ENCODE results near the gene EHD3. TPM values are rescaled to one million over a fixed set of nuclear protein-coding genes. Genes with fewer than 3 reads are reported as not detected.
A peak's percentile ranks its signal among the peaks of the same experiment; 100 is the strongest.

EHD3 gene
- total and polyA plus RNA-seq, 2 of the 4 experiments (the other 2 are of a cell fraction) = 29.1 to 39.8 TPM

DNA sequence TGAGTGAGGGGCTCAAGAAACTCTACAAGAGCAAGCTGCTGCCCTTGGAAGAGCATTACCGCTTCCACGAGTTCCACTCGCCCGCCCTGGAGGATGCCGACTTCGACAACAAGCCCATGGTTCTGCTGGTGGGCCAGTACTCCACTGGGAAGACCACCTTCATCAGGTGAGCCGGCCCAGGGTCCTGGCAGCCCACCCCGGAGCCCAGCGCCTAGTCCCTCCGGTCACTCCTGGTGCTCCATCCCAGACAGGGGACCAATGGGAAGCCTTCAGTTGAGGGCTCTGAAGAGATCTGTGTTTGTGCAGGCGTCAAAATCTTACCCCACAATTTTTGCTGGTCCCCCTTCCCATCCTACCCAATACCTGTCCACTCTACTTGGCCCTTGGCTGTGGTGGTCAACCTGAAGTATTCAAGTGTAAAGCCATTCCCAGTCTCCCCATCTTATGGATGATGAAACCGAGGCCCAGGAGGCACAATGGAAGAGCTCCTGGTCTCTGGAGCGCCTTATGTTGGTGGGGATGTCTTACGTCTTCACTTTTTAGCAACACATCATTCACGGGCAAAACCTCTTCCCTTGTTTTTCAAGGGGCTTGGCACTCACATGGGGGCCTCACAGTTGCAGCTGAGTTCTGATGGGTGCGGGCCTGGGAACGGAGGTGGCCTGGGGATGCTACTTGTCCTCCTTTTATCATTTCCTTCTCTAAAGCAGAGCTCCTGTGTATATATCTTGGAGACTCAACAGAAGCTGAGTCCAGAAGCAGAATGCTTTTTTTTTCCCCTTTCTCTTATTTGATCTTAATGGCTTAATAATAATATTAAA lies 941 bp downstream of the EHD3 start:
- CTCF ChIA-PET = interaction anchor here (0.8 to 1.1 kb wide), 3 partner anchors 98 to 523 kb away, joined by 4 to 7 read pairs (median 4); no protein-coding TSS in a partner anchor
- peak overlapping the region; percentile 56 for H3K27ac ChIP-seq (ENCODE audit: insufficient read depth, low read length)

More for the DNA sequence above, 941 bp downstream of the EHD3 start:
- Histone ChIP-seq H3K14ac (replicated peaks; ENCODE audit: low read depth, low read length) (peak overlapping the region; percentile 43; the same call in 1 of the 2 replicates), H2AFZ (replicated peaks; ENCODE audit: low read length, poor library complexity) (peak overlapping the region; percentile 86), H2BK5ac (ENCODE audit: low read depth, low read length, poor library complexity, severe bottlenecking) (no peak overlapping the region), H3K9me3 (ENCODE audit: control insufficient read depth, insufficient read depth, low read length) (no peaks in the 10 kb centered on the region), H3K18ac (ENCODE audit: low read depth, low read length) (no peak overlapping the region), H2BK15ac (ENCODE audit: low read depth, low read length) (no peak overlapping the region; the same call in 2 of the 3 replicates), H3K9me1 (ENCODE audit: insufficient read depth, low read length) (peaks cover 18% of the 10 kb centered on the region; the same call in 1 of the 2 replicates), H4K91ac (ENCODE audit: insufficient read depth, low read depth, low read length) (0 out of 2 replicates have a peak overlapping the region, but pooled peaks have one; percentile 58), H3K9ac (ENCODE audit: low read depth, low read length) (peak overlapping the region; percentile 70), H4K8ac (ENCODE audit: low read depth in 2 of 2, low read length in 2 of 2) (peak overlapping the region; percentile 59 to 87; a peak in 2 of 4 replicates), H3K27me3 (ENCODE audit: control insufficient read depth, insufficient read depth, low read length) (peaks cover 3% of the 10 kb centered on the region; the same call in 1 of the 2 replicates), H3K4me3 (ENCODE audit: insufficient read depth, low read depth, low read length) (peak overlapping the region; percentile 76), H3K4me1 (ENCODE audit: control insufficient read depth, insufficient read depth, low read length) (peaks cover 8% of the 10 kb centered on the region; the same call in 1 of the 2 replicates), H3K36me3 (ENCODE audit: control insufficient read depth, insufficient read depth, low read length) (no peaks in the 10 kb centered on the region), H3K4ac (ENCODE audit: low read depth, low read length) (peak overlapping the region; percentile 48; the same call in 1 of the 2 replicates), H4K5ac (ENCODE audit: low read depth, low read length) (peak overlapping the region; percentile 22; the same call in 1 of the 2 replicates), H3K4me2 (ENCODE audit: low read depth, low read length) (peak overlapping the region; percentile 67), H2BK120ac (ENCODE audit: low read depth, low read length) (peak overlapping the region; percentile 16; the same call in 1 of the 2 replicates), H3K56ac (ENCODE audit: extremely low read depth, insufficient read depth, low read length) (peak overlapping the region; percentile 27; the same call in 1 of the 2 replicates), H4K20me1 (ENCODE audit: insufficient read depth, low read length) (peaks cover 18% of the 10 kb centered on the region), H2AK9ac (replicated peaks; ENCODE audit: low read depth, low read length, poor library complexity) (peak overlapping the region; percentile 90), H2BK20ac (ENCODE audit: low read depth, low read length) (no peak overlapping the region), H3K79me1 (ENCODE audit: low read depth in 1 of 2, low read length in 2 of 2) (peaks cover 12 to 41% of the 10 kb centered on the region in 2 experiments), H3K23ac (ENCODE audit: low read depth, low read length) (peak overlapping the region; percentile 28; the same call in 1 of the 2 replicates), H2AK5ac (ENCODE audit: low read depth, low read length) (peak overlapping the region; percentile 75; the same call in 1 of the 2 replicates)
- 19% methylated on average over 3 of the region's 17 CpGs; no CpG with 5 or more reads in 1 of the 2 experiments for WGBS, 2 experiments (ENCODE audit: extremely low coverage in 2 of 2, insufficient read length in 1 of 2)
- POLR2A ChIA-PET (ENCODE audit: unreplicated experiment) = no interaction called here
- DNase-seq (no peak), ATAC-seq (ENCODE audit: low read depth) (no peak)
- no TSS peak for BruUV-seq (replicated peaks)
- dilution Hi-C loops (cut with HindIII; ENCODE audit: low sequenced_read_pairs, unreplicated experiment) (no loop called here), intact Hi-C loops (cut with micrococcal nuclease) (loop anchor here (1.0 to 5.0 kb wide), 3 partner anchors 83 to 287 kb away; no protein-coding TSS in a partner anchor), in situ Hi-C loops (cut with MboI; ENCODE audit: low sequenced_read_pairs) (loop anchor here (5.0 kb wide), 1 partner anchor 102 kb away; no protein-coding TSS in a partner anchor)
- TF ChIP-seq, protein P1, sequence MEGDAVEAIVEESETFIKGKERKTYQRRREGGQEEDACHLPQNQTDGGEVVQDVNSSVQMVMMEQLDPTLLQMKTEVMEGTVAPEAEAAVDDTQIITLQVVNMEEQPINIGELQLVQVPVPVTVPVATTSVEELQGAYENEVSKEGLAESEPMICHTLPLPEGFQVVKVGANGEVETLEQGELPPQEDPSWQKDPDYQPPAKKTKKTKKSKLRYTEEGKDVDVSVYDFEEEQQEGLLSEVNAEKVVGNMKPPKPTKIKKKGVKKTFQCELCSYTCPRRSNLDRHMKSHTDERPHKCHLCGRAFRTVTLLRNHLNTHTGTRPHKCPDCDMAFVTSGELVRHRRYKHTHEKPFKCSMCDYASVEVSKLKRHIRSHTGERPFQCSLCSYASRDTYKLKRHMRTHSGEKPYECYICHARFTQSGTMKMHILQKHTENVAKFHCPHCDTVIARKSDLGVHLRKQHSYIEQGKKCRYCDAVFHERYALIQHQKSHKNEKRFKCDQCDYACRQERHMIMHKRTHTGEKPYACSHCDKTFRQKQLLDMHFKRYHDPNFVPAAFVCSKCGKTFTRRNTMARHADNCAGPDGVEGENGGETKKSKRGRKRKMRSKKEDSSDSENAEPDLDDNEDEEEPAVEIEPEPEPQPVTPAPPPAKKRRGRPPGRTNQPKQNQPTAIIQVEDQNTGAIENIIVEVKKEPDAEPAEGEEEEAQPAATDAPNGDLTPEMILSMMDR (conservative IDR thresholded peaks at IDR 0.05; ENCODE audit: low read depth, low read length) = no peak
- TF ChIP-seq MXI1 (IDR thresholded peaks at IDR 0.05; ENCODE audit: borderline replicate concordance, low read depth, low read length) (no peak), NFE2L2 (IDR thresholded peaks at IDR 0.05; ENCODE audit: low read depth, low read length) (no peak), RAD21 (IDR thresholded peaks at IDR 0.05; ENCODE audit: low read length) (no peak), FOS (IDR thresholded peaks at IDR 0.05; ENCODE audit: low read depth, low read length) (no peak), MAFK (IDR thresholded peaks at IDR 0.05; ENCODE audit: low read depth, low read length) (no peak)
